22Rv1 (cell line): ENCODE measurements around the gene CEBPB.

Experiments used
- CTCF ChIP-seq: fragments of 450-650 bp; IDR thresholded peaks from 2 replicates; pipeline ENCODE4 v1.5.1; 2017; ENCODE audit warnings: mild to moderate bottlenecking
- ZFX ChIP-seq: fragments of 450-650 bp; IDR thresholded peaks from 2 replicates; pipeline ENCODE4 v1.6.1; 2017; ENCODE audit warnings: antibody characterized with exemption, borderline replicate concordance

GRCh38 chr20:50174456-50174855 is 16.2 kb upstream of the CEBPB start:
- TF ChIP-seq CTCF (no peak), ZFX (no peak)
